ENCODE data around the gene PAWR. TPM values are rescaled to one million over a fixed set of nuclear protein-coding genes. Genes with fewer than 3 reads are reported as not detected.

Gene PAWR, protein sequence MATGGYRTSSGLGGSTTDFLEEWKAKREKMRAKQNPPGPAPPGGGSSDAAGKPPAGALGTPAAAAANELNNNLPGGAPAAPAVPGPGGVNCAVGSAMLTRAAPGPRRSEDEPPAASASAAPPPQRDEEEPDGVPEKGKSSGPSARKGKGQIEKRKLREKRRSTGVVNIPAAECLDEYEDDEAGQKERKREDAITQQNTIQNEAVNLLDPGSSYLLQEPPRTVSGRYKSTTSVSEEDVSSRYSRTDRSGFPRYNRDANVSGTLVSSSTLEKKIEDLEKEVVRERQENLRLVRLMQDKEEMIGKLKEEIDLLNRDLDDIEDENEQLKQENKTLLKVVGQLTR
- total RNA-seq = 1 to 10 TPM; 4.0 to 6.4 TPM

DNA sequence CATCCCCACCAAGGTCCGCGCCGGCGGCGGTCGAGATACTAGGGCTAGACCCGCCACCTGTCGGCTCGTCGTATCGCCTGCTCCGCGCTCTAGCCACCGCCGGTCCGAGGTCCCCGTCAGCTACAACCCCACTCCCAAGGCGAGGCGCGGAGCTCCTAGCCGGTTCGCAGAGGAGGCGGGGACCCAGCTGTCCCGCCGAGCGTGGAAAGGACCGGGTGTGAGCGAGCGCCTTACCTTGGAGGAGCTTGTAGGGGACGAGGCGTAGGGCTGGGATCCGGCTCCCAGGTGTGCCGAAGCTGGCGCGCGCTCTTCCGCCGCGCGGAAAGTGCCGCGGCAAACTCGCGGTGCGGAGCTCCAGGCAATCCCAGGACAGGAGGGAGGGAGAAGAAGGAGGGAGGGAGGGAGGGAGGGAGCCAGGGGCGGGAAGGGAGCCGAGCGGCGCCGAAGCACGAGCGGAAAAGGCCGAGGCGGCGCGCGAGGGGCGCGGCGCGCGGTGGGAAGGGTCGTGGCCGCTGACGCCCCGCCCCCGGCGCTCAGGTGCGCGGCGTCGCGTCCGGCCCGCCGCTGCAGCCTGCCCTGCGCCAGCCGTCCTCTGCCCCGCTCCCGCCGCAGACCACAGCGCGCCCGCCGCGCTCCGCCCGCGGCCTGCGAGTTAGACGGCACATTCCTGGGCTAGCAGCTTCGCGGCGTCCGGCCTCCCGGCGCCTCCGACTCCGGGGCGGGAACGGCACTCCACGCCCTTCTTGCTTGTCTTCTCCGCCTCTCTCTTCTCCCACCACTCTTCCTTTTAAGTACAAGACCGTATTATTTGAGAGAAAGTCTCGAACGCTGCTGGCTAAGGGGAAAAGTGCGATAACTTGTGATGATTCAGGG is at the start of gene PAWR:
Gene PAWR (minus strand): TSS at position 327 of the 873 bp plus-strand sequence. CDS start 720 bp downstream, outside the sequence.

Other genes with a start within 250 kb of the PAWR start
- gene PPP1R12A, start 244.1 kb upstream of the PAWR start, total RNA-seq = 10 to 100 TPM; 94.3 to 94.5 TPM